Endodermal cell (in vitro differentiated cells): ENCODE data around the gene CACNA1D. TPM values are rescaled to one million over a fixed set of nuclear protein-coding genes. Genes with fewer than 3 reads are reported as not detected.

Source experiments
- DNase-seq: peaks from one replicate; pipeline ENCODE4 v3.0.0-alpha.2; 2017
- H3K27ac ChIP-seq: 2 replicates; pipeline ENCODE4 v1.5.1; 2013; ENCODE audit warnings: mild to moderate bottlenecking, low read depth, low read length, moderate library complexity
- H3K27me3 ChIP-seq: 2 replicates; pipeline ENCODE4 v1.6.1; 2013; ENCODE audit warnings: mild to moderate bottlenecking, low read length, moderate library complexity; ENCODE audit not compliant: insufficient read depth, control insufficient read depth, poor library complexity, severe bottlenecking
- H3K36me3 ChIP-seq: 2 replicates; pipeline ENCODE4 v1.7.0; 2013; ENCODE audit warnings: mild to moderate bottlenecking, low read length, moderate library complexity; ENCODE audit not compliant: control insufficient read depth, insufficient read depth
- H3K4me1 ChIP-seq: one replicate; pipeline ENCODE4 v1.7.0; 2013; ENCODE audit warnings: low read length; ENCODE audit not compliant: control insufficient read depth, insufficient read depth
- H3K4me3 ChIP-seq: 2 replicates; pipeline ENCODE4 v1.5.1; 2013; ENCODE audit warnings: mild to moderate bottlenecking, low read length, moderate library complexity
- H3K9ac ChIP-seq: 2 replicates; pipeline ENCODE4 v1.6.1; 2013; ENCODE audit warnings: mild to moderate bottlenecking, low read length, moderate library complexity; ENCODE audit not compliant: poor library complexity, severe bottlenecking; ENCODE audit errors: extremely low read depth
- H3K9me3 ChIP-seq: 2 replicates; pipeline ENCODE4 v1.6.1; 2013; ENCODE audit warnings: mild to moderate bottlenecking, low read length, moderate library complexity; ENCODE audit not compliant: control insufficient read depth
- H3K27ac Mint-ChIP-seq: 2 replicates; pipeline ENCODE4 v1.8.0; 2020; ENCODE audit warnings: mixed read lengths
- H3K27me3 Mint-ChIP-seq: 2 replicates; pipeline ENCODE4 v1.8.0; 2021; ENCODE audit warnings: mild to moderate bottlenecking, mixed read lengths; ENCODE audit not compliant: insufficient read depth
- H3K36me3 Mint-ChIP-seq: 2 replicates; pipeline ENCODE4 v1.8.0; 2020; ENCODE audit warnings: low read depth, mixed read lengths
- H3K4me1 Mint-ChIP-seq: 2 replicates; pipeline ENCODE4 v1.8.0; 2020; ENCODE audit warnings: mixed read lengths
- H3K4me3 Mint-ChIP-seq: 2 replicates; pipeline ENCODE4 v1.8.0; 2020; ENCODE audit warnings: mild to moderate bottlenecking, moderate library complexity, mixed read lengths
- H3K9me3 Mint-ChIP-seq: 2 replicates; pipeline ENCODE4 v1.8.0; 2020; ENCODE audit warnings: mild to moderate bottlenecking, mixed read lengths
- WGBS, 2 experiments: methylation state at CpG; one replicate each; pipeline versions ENCODE4 v1.1.5 to v1.1.7; 2013; ENCODE audit warnings: missing lambda C conversion rate in 2 of 2, mixed read lengths in 1 of 2; ENCODE audit not compliant: insufficient coverage in 1 of 2, insufficient read length in 1 of 2; 5-methylcytosine and 5-hydroxymethylcytosine counted together
- long read RNA-seq, 4 experiments: library from polyadenylated mRNA in 2 of 4; library from RNA in 1 of 4; library from capped mRNA in 1 of 4; stranded (forward) in 3 of 4; unstranded in 1 of 4; transcript quantifications; one replicate each; pipeline ENCODE4 v2.0.0, GENCODE V29; 2020 to 2021; ENCODE audit warnings: inconsistent platforms in 1 of 4
- polyA plus RNA-seq, 2 experiments: library from polyadenylated mRNA; stranded (reverse); fragments of 50-300 nt; gene quantifications; one replicate each; pipeline ENCODE4 v1.2.3, GENCODE V29; 2013
- total RNA-seq, 2 donors: library from RNA; stranded (reverse); fragmentation: NEBNext Ultra II Directional in 1 of 2; extraction: Animal tissue kit (Norgen Biotek cat#: 25700) in 1 of 2; gene quantifications; 2 replicates in 1 of 2; 3 replicates in 1 of 2; pipeline ENCODE4 v1.2.1, GENCODE V29; 2021
- TF ChIP-seq, protein P1 (sequence below): fragments of 200-600 bp; sonication (generic); conservative IDR thresholded peaks from 2 replicates; pipeline ENCODE4 v1.5.0; 2021; ENCODE audit warnings: antibody characterized with exemption, mild to moderate bottlenecking

The CACNA1D gene
- total RNA-seq: 1 to 10 TPM; 2.2 to 3.8 TPM
- polyA plus RNA-seq (2013, experiment 1 of 2): 0.61 TPM
- polyA plus RNA-seq (2013, experiment 2 of 2): 0.79 TPM
- long read RNA-seq, experiment 1: 0 reads
- long read RNA-seq, experiment 2, partial matches to known transcripts: 2 of 5 reads
- long read RNA-seq, experiment 2, other reads (novel, unspliced or antisense): 3 of 5 reads
- long read RNA-seq, experiment 3, partial matches to known transcripts: 0 of 5 reads
- long read RNA-seq, experiment 3, other reads (novel, unspliced or antisense): 5 of 5 reads
- long read RNA-seq, experiment 4: 0 reads

- Histone ChIP-seq H3K9ac (no peak within 1 kb of the TSS), H3K9me3 (no peaks in the 10 kb centered on the region), H3K36me3 (no peaks in the 10 kb centered on the region), H3K27me3 (peaks cover 60% of the 10 kb centered on the region), H3K27ac (no peak within 1 kb of the TSS), H3K4me1 (peaks cover 3% of the 10 kb centered on the region), H3K4me3 (peak within 1 kb of the TSS; percentile 71)
- Mint-ChIP-seq H3K36me3 (no peaks in the 10 kb centered on the region), H3K9me3 (no peaks in the 10 kb centered on the region), H3K4me3 (peak within 1 kb of the TSS; percentile 53), H3K4me1 (peaks cover 20% of the 10 kb centered on the region), H3K27me3 (peaks cover 63% of the 10 kb centered on the region), H3K27ac (no peak within 1 kb of the TSS)
- TF ChIP-seq, protein P1, sequence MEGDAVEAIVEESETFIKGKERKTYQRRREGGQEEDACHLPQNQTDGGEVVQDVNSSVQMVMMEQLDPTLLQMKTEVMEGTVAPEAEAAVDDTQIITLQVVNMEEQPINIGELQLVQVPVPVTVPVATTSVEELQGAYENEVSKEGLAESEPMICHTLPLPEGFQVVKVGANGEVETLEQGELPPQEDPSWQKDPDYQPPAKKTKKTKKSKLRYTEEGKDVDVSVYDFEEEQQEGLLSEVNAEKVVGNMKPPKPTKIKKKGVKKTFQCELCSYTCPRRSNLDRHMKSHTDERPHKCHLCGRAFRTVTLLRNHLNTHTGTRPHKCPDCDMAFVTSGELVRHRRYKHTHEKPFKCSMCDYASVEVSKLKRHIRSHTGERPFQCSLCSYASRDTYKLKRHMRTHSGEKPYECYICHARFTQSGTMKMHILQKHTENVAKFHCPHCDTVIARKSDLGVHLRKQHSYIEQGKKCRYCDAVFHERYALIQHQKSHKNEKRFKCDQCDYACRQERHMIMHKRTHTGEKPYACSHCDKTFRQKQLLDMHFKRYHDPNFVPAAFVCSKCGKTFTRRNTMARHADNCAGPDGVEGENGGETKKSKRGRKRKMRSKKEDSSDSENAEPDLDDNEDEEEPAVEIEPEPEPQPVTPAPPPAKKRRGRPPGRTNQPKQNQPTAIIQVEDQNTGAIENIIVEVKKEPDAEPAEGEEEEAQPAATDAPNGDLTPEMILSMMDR: peak; percentile 36
- peak; percentile 93 for DNase-seq
- 0 to 7% methylated on average over 3 to 122 of the region's 122 CpGs for WGBS, 2 experiments
These were observed at the start of gene CACNA1D for GRCh38 chr3:53493963-53494791. Gene CACNA1D, plus strand, starts transcription at chr3:53494611. Its CDS starts 556 bp downstream, at chr3:53495167.

DNA sequence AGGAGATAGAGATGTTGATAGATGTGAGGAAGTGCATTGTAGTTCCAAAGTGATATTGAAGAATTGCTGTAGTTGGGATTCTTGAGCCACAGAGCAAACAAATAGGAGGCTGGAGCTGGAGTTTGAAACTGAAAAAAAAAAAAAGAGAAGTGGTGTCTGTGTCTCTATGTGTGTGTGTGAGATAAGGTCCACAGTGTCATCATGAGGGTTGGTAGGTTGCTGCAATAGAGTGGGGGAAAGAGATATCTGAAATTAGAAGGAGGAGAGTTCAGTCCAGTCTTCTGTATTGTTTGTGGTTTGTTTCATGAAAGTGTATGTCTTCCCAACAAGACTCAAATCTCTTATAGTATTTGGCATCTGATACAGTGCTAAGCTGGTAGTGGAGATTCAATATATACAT, 37.3 kb upstream of the CACNA1D start:
- Histone ChIP-seq H3K4me1 (no peaks in the 10 kb centered on the region), H3K9me3 (no peaks in the 10 kb centered on the region), H3K9ac (no peak overlapping the region), H3K36me3 (no peaks in the 10 kb centered on the region), H3K27ac (no peak overlapping the region), H3K27me3 (peaks cover 11% of the 10 kb centered on the region), H3K4me3 (no peak overlapping the region)
- H3K27ac Mint-ChIP-seq: no peak overlapping the region
- H3K4me1 Mint-ChIP-seq: no peaks in the 10 kb centered on the region
- H3K27me3 Mint-ChIP-seq: peaks cover 4% of the 10 kb centered on the region
- no peak overlapping the region for H3K4me3 Mint-ChIP-seq
- no peaks in the 10 kb centered on the region for H3K9me3 Mint-ChIP-seq
- TF ChIP-seq, protein P1: no peak
- H3K36me3 Mint-ChIP-seq: no peaks in the 10 kb centered on the region
- DNase-seq: no peak

DNA sequence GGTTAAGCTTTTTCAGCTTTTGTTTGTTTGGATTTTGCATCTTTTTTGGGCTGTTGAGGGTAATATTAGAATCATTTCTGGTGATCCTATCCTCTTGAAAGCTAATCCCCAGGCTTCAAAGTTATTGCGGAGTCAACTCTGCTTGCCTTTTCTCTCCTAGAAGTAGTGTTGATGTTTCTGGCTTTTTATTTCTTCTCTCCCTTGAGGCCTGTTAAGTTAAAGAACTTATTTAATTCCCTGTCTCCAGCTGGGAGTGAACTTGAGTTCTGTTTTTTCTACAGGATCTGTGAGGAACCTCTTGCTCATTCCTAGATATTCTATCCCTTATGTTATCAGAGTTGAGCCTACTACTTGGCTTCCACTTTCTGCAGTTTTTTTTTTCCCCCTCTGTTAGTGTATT, 34.1 kb upstream of the CACNA1D start:
- Mint-ChIP-seq H3K36me3 (no peaks in the 10 kb centered on the region), H3K27ac (no peak overlapping the region), H3K27me3 (peaks cover 8% of the 10 kb centered on the region), H3K4me1 (no peaks in the 10 kb centered on the region), H3K9me3 (no peaks in the 10 kb centered on the region), H3K4me3 (no peak overlapping the region)
- DNase-seq: no peak
- Histone ChIP-seq H3K27ac (no peak overlapping the region), H3K9me3 (no peaks in the 10 kb centered on the region), H3K4me1 (no peaks in the 10 kb centered on the region), H3K4me3 (no peak overlapping the region), H3K27me3 (peaks cover 20% of the 10 kb centered on the region), H3K9ac (no peak overlapping the region), H3K36me3 (no peaks in the 10 kb centered on the region)
- 78 to 94% methylated on average over 1 of the region's 1 CpG for WGBS, 2 experiments
- TF ChIP-seq, protein P1: no peak
